Liver (tissue), 3 donors: ENCODE results near the gene TAF3.

Experiments used
- CTCF ChIP-seq: fragments of 150-350 bp; IDR thresholded peaks from 2 replicates; pipeline ENCODE4 v1.5.1; 2017; ENCODE audit warnings: improper control_type of control experiment, low read depth, low read length; ENCODE audit not compliant: missing input control
- MAX ChIP-seq: IDR thresholded peaks from 2 replicates; pipeline ENCODE4 v1.6.1; 2016; ENCODE audit warnings: antibody characterized with exemption
- NR2F2 ChIP-seq: IDR thresholded peaks from 2 replicates; pipeline ENCODE4 v1.6.1; 2016; ENCODE audit warnings: antibody characterized with exemption
- donor health status: healthy.
- donor health status: healthy.

GRCh38 chr10:8049865-8050555 is 231.7 kb downstream of the TAF3 start:
- TF ChIP-seq CTCF (no peak), NR2F2 (no peak), MAX (no peak)
